ENCODE measurements around the gene MIA. TPM values are rescaled to one million over a fixed set of nuclear protein-coding genes. Genes with fewer than 3 reads are reported as not detected.

The MIA gene
- total RNA-seq, 1 donor from 2014 or later = 1.7 TPM

GRCh38 chr19:40741527-40742390 is 33.6 kb upstream of the MIA start:
- DNase-seq = no peak
- Histone ChIP-seq H3K9me3 (no peaks in the 10 kb centered on the region), H3K4me3 (no peak overlapping the region), H3K27me3 (ENCODE audit: low read depth) (no peaks in the 10 kb centered on the region), H3K4me1 (peaks cover 31% of the 10 kb centered on the region), H3K27ac (peak overlapping the region; percentile 60), H3K36me3 (peaks cover 44% of the 10 kb centered on the region)
- intact Hi-C loops (cut with DNase I) = no loop called here
- TF ChIP-seq CTCF (IDR thresholded peaks at IDR 0.05) = no peak
- no peak for ATAC-seq

GRCh38 chr19:40742477-40742876 is 32.8 kb upstream of the MIA start:
- ATAC-seq = peak in 1 of 2 donors; percentile 2
- H3K4me1 ChIP-seq = peaks cover 31% of the 10 kb centered on the region
- H3K9me3 ChIP-seq = no peaks in the 10 kb centered on the region
- no peak for DNase-seq
- H3K4me3 ChIP-seq = no peak overlapping the region
- peaks cover 37% of the 10 kb centered on the region for H3K36me3 ChIP-seq
- H3K27me3 ChIP-seq (ENCODE audit: low read depth) = no peaks in the 10 kb centered on the region
- TF ChIP-seq CTCF (IDR thresholded peaks at IDR 0.05) = no peak
- no peak overlapping the region for H3K27ac ChIP-seq
- intact Hi-C loops (cut with DNase I) = no loop called here

GRCh38 chr19:40742886-40743285 is 32.4 kb upstream of the MIA start:
- TF ChIP-seq CTCF (IDR thresholded peaks at IDR 0.05) = no peak
- ATAC-seq (no peak), DNase-seq (no peak)
- H3K9me3 ChIP-seq = no peaks in the 10 kb centered on the region
- no peaks in the 10 kb centered on the region for H3K27me3 ChIP-seq (ENCODE audit: low read depth)
- H3K4me1 ChIP-seq = peaks cover 35% of the 10 kb centered on the region
- H3K27ac ChIP-seq = no peak overlapping the region
- intact Hi-C loops (cut with DNase I) = no loop called here
- no peak overlapping the region for H3K4me3 ChIP-seq
- peaks cover 33% of the 10 kb centered on the region for H3K36me3 ChIP-seq

- no peak for TF ChIP-seq CTCF (IDR thresholded peaks at IDR 0.05)
- intact Hi-C loops (cut with DNase I) = no loop called here
- peaks cover 22% of the 10 kb centered on the region for H3K36me3 ChIP-seq
- peak overlapping the region; percentile 72 for H3K27ac ChIP-seq
- no peaks in the 10 kb centered on the region for H3K27me3 ChIP-seq (ENCODE audit: low read depth)
- H3K4me1 ChIP-seq = peaks cover 45% of the 10 kb centered on the region
- no peaks in the 10 kb centered on the region for H3K9me3 ChIP-seq
- DNase-seq (no peak), ATAC-seq (no peak)
- peak overlapping the region; percentile 30 for H3K4me3 ChIP-seq
Measured at GRCh38 chr19:40743926-40744325, 31.4 kb upstream of the MIA start.

- Histone ChIP-seq H3K4me3 (peak overlapping the region; percentile 30), H3K27me3 (ENCODE audit: low read depth) (no peaks in the 10 kb centered on the region), H3K9me3 (no peaks in the 10 kb centered on the region), H3K4me1 (peaks cover 53% of the 10 kb centered on the region), H3K27ac (peak overlapping the region; percentile 72), H3K36me3 (peaks cover 14% of the 10 kb centered on the region)
- DNase-seq (peak; percentile 63), ATAC-seq (peak; percentile 67 to 80)
- TF ChIP-seq CTCF (IDR thresholded peaks at IDR 0.05) = peak; percentile 17
- intact Hi-C loops (cut with DNase I) = no loop called here
Measured at GRCh38 chr19:40744554-40745401, 30.5 kb upstream of the MIA start.
